Suprapubic skin (tissue), 4 donors: ENCODE results near the gene ERBB4. TPM values are rescaled to one million over a fixed set of nuclear protein-coding genes. Genes with fewer than 3 reads are reported as not detected.

Experiments
- DNase-seq, 2 donors: peaks; one replicate each; pipeline ENCODE4 v3.0.0-alpha.2; 2019; ENCODE audit warnings: low spot score in 2 of 2
- H3K27ac ChIP-seq: fragments of 200-600 bp; sonication (generic); one replicate; pipeline ENCODE4 v1.5.1; 2019
- H3K27me3 ChIP-seq: fragments of 200-600 bp; sonication (generic); one replicate; pipeline ENCODE4 v1.5.1; 2019
- H3K36me3 ChIP-seq: fragments of 200-600 bp; sonication (generic); one replicate; pipeline ENCODE4 v1.5.1; 2019
- H3K4me1 ChIP-seq: fragments of 200-600 bp; sonication (generic); one replicate; pipeline ENCODE4 v1.5.1; 2019
- H3K4me3 ChIP-seq: fragments of 200-600 bp; sonication (generic); one replicate; pipeline ENCODE4 v1.5.1; 2019; ENCODE audit warnings: mild to moderate bottlenecking
- H3K9me3 ChIP-seq: fragments of 200-600 bp; sonication (generic); one replicate; pipeline ENCODE4 v1.5.1; 2019
- CTCF ChIP-seq, 2 donors: fragments of 200-600 bp in 1 of 2; fragments of 450-650 bp in 1 of 2; sonication (generic) in 1 of 2; IDR thresholded peaks; one replicate each; pipeline ENCODE4 v1.5.1; 2016 to 2019; ENCODE audit warnings: antibody characterized with exemption in 2 of 2, mild to moderate bottlenecking in 1 of 2, moderate library complexity in 1 of 2
- EP300 ChIP-seq: sonication (generic); formaldehyde crosslinking; IDR thresholded peaks from one replicate; pipeline ENCODE4 v1.6.1; 2017; ENCODE audit warnings: antibody characterized with exemption
- POLR2A ChIP-seq, 2 donors: fragments of 450-650 bp; IDR thresholded peaks; one replicate each; pipeline ENCODE4 v1.6.1; 2017; ENCODE audit warnings: antibody characterized with exemption in 2 of 2, mild to moderate bottlenecking in 2 of 2, moderate library complexity in 2 of 2
- POLR2AphosphoS5 ChIP-seq, 3 donors: sonication (generic); formaldehyde crosslinking; IDR thresholded peaks; one replicate each; pipeline ENCODE4 v1.6.1; 2017; ENCODE audit warnings: antibody characterized with exemption in 3 of 3
- WGBS: methylation state at CpG from one replicate; pipeline ENCODE4 v1.1.5; 2018; 5-methylcytosine and 5-hydroxymethylcytosine counted together
- total RNA-seq, 4 donors: library from RNA; depleted of rRNA; stranded (reverse); fragments of >200 nt; gene quantifications; one replicate each; pipeline ENCODE4 v1.1.0, GENCODE V29; 2016

The ERBB4 gene
- total RNA-seq, 4 donors from 2014 or later: 0.95 to 6.4 (median 1.5) TPM

GRCh38 chr2:212379103-212379502 lies 159.5 kb downstream of the ERBB4 start:
- no peaks in the 10 kb centered on the region for H3K36me3 ChIP-seq
- no peak overlapping the region for H3K4me3 ChIP-seq
- H3K9me3 ChIP-seq: no peaks in the 10 kb centered on the region
- DNase-seq: no peak
- 82% methylated on average over 3 of the region's 3 CpGs for WGBS
- H3K4me1 ChIP-seq: no peaks in the 10 kb centered on the region
- no peak overlapping the region for H3K27ac ChIP-seq
- no peaks in the 10 kb centered on the region for H3K27me3 ChIP-seq
- no peak for TF ChIP-seq POLR2AphosphoS5 (IDR thresholded peaks at IDR 0.05)
- TF ChIP-seq CTCF (IDR thresholded peaks at IDR 0.05): no peak
- TF ChIP-seq EP300: no peak
- no peak for TF ChIP-seq POLR2A (IDR thresholded peaks at IDR 0.05)

- no peak for TF ChIP-seq POLR2AphosphoS5 (IDR thresholded peaks at IDR 0.05)
- no peak for TF ChIP-seq POLR2A (IDR thresholded peaks at IDR 0.05)
- TF ChIP-seq EP300: no peak
- TF ChIP-seq CTCF (IDR thresholded peaks at IDR 0.05): no peak
- no peak overlapping the region for H3K4me3 ChIP-seq
- no peak for DNase-seq
- no peak overlapping the region for H3K27ac ChIP-seq
- H3K27me3 ChIP-seq: no peaks in the 10 kb centered on the region
- WGBS: 88% methylated on average over 1 of the region's 1 CpG
- H3K4me1 ChIP-seq: no peaks in the 10 kb centered on the region
- no peaks in the 10 kb centered on the region for H3K36me3 ChIP-seq
- no peaks in the 10 kb centered on the region for H3K9me3 ChIP-seq
These were observed 171.2 kb downstream of the ERBB4 start for GRCh38 chr2:212367431-212367830.

GRCh38 chr2:212364112-212364985 lies 174.3 kb downstream of the ERBB4 start:
- Histone ChIP-seq H3K9me3 (no peaks in the 10 kb centered on the region), H3K27me3 (no peaks in the 10 kb centered on the region), H3K4me1 (no peaks in the 10 kb centered on the region), H3K27ac (no peak overlapping the region), H3K36me3 (no peaks in the 10 kb centered on the region), H3K4me3 (no peak overlapping the region)
- no peak for DNase-seq
- TF ChIP-seq POLR2AphosphoS5 (IDR thresholded peaks at IDR 0.05): no peak
- no peak for TF ChIP-seq POLR2A (IDR thresholded peaks at IDR 0.05)
- no peak for TF ChIP-seq CTCF (IDR thresholded peaks at IDR 0.05)
- TF ChIP-seq EP300: no peak
- WGBS: 57% methylated on average over 3 of the region's 3 CpGs

- DNase-seq: no peak
- Histone ChIP-seq H3K4me3 (no peak overlapping the region), H3K4me1 (no peaks in the 10 kb centered on the region), H3K27me3 (no peaks in the 10 kb centered on the region), H3K9me3 (no peaks in the 10 kb centered on the region), H3K27ac (no peak overlapping the region), H3K36me3 (no peaks in the 10 kb centered on the region)
- 73% methylated on average over 1 of the region's 1 CpG for WGBS
- no peak for TF ChIP-seq CTCF (IDR thresholded peaks at IDR 0.05)
- no peak for TF ChIP-seq POLR2AphosphoS5 (IDR thresholded peaks at IDR 0.05)
- no peak for TF ChIP-seq POLR2A (IDR thresholded peaks at IDR 0.05)
- no peak for TF ChIP-seq EP300
These were observed 177.3 kb downstream of the ERBB4 start for GRCh38 chr2:212361174-212361756.

GRCh38 chr2:212360068-212360460 lies 178.5 kb downstream of the ERBB4 start:
- Histone ChIP-seq H3K27me3 (no peaks in the 10 kb centered on the region), H3K27ac (no peak overlapping the region), H3K4me3 (no peak overlapping the region), H3K9me3 (no peaks in the 10 kb centered on the region), H3K4me1 (no peaks in the 10 kb centered on the region), H3K36me3 (no peaks in the 10 kb centered on the region)
- no peak for DNase-seq
- no peak for TF ChIP-seq CTCF (IDR thresholded peaks at IDR 0.05)
